Posterior cingulate gyrus (tissue), 11 donors: ENCODE data around the gene CARHSP1.
A peak's percentile ranks its signal among the peaks of the same experiment; 100 is the strongest.

Source experiments
- DNase-seq, 10 donors: peaks; one replicate each; pipeline versions ENCODE4 v3.0.0 to v3.0.0-alpha.2; 2020 to 2021; ENCODE audit warnings: mixed read lengths in 3 of 10
- intact Hi-C: fragments of 100-400 bp; cut with DNase I; formaldehyde crosslinking; loops from one replicate; pipeline ENCODE4 v1.15.1; 2023

CARHSP1 gene

DNA sequence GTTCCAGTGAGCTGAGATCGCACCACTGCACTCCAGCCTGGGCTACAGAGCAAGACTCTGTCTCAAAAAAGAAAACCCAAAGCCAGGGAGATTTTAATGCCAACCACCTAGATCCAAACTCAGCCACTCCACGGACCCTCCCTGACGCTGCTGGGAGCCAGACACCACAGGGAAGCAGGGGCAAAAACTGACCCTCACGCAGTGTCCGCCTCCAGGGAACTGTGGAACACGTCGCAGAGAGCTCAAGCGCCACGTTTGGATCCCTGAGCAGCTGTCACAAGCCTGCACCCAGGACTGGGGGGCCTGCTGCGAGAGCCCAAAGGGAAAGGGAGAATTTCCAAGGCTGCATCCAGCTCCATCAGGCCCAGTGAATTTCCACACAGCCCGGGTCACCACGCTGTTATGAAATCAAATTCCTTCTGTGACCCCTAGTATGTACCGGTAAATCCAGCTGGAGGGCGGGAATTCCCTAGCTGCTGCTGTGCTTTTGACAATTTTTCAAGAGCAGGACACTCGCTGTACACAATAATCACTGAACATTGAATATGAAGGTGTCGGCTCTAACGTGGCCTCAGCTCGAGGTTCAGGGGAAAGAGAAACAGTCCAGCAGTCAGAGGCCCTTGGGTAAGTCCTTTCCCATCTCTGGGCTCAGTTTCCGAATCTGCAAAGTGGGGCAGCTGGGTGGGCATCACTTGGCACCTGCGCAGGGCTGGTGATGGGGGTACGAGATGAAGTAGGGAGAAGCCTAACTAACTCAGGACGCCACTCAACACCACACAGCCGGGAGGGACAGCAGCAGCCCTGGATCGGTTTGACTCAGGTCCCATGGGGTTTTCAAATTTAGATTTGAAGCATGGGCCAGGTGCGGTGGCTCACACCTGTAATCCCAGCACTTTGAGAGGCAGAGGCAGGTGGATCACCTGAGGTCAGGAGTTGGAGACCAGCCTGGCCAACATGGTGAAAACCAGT lies 8.6 kb downstream of the CARHSP1 start:
- intact Hi-C loops: loop anchor here (5.0 kb wide), 1 partner anchor 63 kb away; the partner anchor contains the start of genes PMM2 and TMEM186
- peak in 4 of 10 donors; percentile 23 to 80 (median 68) for DNase-seq

DNA sequence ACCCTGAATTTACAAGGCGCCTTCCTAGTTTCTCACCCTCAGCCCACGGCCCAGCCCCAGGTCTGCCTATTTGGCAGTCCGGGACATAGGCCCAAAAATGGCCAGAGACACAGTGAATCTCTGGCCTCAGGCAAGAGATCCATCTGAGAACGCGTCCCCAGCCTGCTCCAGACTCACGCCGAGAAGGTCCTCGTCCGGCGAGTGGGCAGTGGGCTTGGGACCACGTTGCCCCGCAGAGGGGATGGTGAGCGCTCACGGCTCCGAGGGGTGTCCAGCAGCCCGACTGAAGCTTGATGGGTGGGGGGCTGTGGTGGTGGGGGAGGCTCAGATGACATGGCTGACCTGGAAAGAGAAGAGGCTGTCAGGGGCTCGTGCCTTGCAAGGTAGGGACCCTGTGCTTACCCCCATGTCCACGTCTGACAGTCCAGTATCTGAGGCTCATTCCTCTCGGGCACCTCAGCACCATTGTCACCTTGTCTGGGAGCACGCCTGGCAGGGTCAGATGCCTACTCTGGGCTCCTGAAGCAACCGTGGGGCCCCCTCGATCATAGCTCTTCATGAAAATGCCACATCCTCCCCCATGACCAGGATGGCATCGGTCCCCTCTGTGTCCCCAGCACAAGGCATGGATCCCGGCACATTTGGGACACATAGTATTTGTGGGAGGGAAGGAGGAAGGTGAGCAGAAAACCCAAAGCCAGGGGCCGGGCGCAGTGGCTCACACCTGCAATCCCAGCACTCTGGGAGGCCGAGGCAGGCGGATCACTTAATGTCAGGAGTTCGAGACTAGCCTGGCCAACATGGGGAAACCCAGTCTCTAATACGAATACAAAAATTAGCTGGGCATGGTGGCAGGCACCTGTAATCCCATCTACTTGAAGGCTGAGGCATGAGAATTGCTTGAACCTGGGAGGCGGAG lies 9.6 kb downstream of the CARHSP1 start:
- DNase-seq: peak in 4 of 10 donors; percentile 24 to 76 (median 57)
- intact Hi-C loops: no loop called here

DNA sequence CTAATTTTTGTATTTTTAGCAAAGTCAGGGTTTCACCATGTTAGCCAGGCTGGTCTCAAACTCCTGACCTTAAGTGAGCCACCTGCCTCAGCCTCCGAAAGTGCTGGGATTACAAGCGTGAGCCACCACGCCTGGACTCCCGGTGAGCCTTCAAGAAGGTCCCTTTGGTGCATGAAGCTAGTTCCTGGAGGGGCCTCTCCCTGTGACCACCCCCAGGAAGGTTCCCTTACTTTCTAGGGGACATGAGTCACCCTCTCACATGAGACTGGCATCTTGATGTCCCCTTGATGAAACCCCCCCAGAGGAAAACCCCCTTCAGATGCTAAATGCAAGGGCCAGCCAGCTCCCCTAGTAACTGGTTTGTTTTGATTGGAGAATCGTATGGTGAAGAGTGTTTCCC lies 12.8 kb downstream of the CARHSP1 start:
- peak in 2 of 10 donors; percentile 33 to 45 for DNase-seq

DNA sequence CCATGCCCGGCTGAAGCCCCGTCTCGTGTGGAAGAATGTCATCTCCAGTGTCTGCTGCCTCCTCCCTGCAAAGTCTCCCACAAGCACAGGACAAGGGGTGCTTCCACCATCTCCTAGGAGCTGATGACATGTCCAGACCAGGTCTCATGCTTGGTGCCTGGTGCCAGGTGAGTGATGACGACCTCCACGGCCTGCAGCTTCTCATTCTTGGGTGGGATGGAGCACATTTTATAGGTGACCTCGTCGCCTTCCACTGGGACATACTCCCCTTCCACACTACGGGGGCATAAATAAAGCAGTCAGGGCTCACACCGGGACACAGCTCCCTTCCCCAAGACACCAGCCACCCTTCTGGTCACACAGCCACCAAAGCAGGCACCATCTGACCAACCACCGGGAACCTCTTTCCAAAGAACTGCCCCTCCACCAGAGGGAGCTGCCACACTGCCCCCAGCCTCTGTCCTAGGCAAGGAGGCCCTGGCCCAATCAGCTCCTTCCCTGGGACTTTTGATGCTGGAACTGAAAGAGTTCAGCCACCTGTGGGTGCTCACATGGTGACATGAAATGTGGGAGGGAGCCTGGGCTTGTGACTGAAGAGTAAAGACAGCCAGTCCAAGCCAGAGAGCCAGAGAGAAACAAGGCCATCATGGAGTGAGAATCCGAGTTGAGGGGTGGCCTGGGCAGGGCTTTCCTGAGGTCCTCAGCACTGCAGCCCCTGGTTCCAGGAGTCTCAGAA lies 13.6 kb downstream of the CARHSP1 start:
- intact Hi-C loops: no loop called here
- DNase-seq: peak in 3 of 10 donors; percentile 33 to 51 (median 50)

More for the DNA sequence above, 12.8 kb downstream of the CARHSP1 start:
- intact Hi-C loops: no loop called here

DNA sequence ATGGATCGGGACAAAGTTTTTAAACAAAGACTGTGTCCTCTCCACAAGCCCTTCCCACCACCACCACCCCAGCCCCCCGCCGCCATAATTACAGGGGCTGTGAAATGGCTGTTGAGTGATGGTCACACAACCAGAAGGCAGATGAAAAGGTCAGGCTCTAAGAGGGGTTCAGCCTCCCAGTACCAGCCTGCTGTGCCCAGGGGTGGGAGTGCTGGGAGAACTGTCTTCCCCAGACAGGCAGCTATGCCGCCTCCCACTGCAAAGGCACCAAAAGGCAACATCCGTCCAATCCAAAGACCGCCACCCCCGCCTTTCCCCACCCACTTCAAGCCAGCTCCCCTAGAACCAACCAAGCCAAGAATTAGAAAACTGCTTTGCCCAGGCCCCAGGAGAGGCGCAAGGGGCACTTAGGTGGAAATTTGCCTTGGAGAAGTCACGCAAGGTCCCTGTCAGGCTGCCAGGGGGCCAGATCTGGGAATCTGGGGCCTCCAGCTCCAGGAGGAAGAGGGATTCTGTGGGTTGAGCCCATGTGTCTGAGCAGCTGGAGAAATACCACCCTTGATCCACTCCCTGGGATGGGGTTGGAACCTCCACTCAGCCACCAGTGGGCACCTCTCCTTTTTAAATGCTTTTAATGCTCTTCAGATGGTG lies 14.4 kb downstream of the CARHSP1 start:
- peak in 2 of 10 donors; percentile 53 to 57 for DNase-seq
- intact Hi-C loops: no loop called here

DNA sequence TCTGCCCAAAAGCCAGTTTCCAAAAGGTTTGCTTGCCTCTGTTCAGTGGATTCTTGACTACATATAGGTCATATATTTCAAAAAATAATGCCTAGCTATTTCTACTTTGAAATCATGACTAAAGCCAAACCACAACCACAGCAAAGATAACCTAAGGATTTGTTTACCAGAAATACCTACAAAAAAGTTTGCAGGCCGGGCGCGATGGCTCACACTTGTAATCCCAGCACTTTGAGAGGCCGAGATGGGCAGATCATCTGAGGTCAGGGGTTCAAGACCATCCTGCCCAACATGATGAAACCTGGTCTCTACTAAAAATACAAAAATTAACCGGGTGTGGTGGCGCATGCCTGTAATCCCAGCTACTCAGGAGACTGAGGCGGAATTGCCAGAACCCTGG lies 15.2 kb downstream of the CARHSP1 start:
- DNase-seq: peak in 2 of 10 donors; percentile 32 to 52
- intact Hi-C loops: no loop called here

DNA sequence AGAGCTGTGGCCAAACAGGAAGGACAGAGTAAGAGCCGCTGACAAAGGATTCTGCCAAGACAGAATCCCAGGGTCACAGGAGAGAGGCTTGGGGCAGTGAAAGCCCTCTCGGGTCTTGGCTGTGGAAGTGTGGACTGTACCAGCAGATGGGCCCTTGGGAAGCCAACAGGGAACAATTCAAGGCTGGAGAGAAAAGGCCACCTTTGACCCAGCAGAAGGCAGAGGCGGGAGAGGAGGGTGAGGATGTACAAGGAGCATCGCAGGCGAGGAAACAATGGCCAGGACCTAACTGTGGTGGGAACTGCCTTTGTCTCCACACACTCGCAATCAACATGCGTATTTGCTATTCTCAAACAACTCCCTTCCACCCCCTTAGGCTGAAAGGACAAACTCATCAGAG lies 15.7 kb downstream of the CARHSP1 start:
- peak in 1 of 10 donors; percentile 59 for DNase-seq
- intact Hi-C loops: no loop called here

DNA sequence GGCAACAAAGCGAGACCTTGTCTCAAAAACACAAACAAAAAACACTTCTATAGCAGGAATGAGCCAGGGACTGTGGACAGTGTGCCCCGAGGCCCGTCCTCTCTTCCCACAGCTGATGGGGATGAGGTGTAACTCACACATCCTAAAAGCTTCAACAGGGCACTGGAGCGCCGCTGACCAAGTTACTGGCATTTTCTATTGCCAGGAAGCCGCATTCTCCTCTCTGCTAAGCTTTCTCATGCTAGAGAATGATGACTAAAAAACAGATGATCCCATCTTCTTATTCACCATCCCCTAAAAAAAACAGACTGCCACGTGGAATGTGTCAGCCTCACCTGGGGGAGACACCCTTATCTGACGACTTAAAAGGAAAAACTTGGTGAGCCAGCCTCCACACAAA lies 16.3 kb downstream of the CARHSP1 start:
- DNase-seq: peak in 2 of 10 donors; percentile 52 to 57
- intact Hi-C loops: no loop called here

DNA sequence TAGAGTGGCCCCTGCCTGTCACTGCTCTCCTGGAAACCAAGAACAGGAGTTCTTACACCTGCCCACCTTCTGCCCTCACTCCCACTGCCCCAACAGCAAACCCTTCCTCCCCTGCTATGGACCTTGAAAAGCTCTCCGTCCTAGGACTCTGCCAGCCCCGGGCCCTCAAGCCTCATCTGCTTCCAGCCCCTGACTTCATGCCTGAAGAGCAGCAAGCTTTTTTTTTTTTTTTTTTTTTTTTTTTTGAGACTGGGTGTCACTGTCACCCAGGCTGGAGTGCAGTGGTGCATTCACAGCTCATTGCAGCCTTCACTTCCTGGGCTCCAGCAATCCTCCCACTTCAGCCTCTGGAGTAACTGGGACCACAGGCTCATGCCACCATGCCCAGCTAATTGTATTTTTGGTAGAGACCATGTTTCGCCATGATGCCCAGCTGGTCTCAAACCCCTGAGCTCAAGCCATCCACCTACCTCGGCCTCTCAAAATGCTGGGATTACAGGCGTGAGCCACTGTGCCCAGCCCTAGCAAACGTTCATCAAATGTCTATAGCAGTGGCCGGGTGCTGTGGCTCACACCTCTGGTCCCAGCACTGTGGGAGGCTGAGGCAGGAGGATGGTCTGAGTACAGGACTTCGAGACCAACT lies 16.9 kb downstream of the CARHSP1 start:
- intact Hi-C loops: no loop called here
- DNase-seq: peak in 3 of 10 donors; percentile 41 to 72 (median 45)

DNA sequence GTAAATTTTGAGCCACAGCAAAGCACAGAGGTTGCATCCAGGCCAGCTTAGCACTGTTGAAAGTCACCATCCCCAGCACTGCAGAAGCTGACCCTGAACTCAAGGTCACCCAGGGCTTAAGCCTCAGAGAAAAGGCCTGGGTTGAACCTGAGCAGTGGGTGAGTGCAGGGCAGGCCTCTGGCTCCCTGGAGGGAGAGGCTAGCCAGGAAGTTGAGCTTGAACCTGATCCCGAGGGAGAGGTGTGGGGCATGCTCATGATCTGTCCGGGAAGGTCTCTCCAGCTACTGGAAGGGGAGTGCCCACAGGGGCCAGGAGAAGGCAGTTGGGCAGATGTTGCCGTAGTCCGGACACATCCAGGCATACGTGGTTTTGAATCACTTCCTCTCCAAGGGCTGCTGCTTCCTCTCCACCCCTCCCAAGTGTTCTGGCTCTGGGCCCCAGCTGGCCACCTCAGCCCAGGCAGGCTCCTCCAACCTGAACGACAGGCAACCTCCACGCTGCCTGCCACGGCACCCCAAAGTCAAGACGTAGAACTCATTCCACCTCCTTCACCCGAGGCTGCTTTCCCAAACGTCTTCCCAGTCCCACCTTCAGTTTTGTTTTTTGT lies 18.4 kb downstream of the CARHSP1 start:
- intact Hi-C loops: no loop called here

DNA sequence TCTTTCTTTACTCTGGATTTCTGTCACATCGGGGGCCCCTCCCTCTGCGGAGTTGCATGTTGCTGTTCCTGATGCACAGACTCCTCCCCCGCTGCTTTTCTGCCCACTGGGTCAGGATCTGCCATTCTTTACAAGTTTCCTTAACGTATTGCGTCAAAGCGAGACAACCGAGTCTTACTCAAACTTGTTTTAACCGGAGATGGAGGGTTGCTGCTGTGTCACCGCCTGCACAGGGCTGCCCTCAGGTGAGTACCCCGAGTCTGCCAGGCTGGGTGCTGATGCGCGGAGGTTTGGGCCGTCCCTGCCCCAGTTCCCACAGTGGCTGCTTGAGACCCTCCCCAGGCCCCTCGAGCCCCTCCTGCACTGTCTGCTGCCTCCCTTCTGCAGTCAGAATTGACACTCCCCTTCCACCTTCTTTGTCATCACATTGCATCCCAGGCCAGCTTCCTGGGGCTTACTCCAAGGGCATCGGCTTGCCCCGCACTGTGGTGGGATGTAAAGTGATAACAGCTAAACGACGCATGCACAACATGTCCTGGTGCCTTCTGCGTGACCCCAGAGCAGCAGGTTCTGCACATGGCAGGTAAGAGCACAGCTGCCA lies 19.3 kb downstream of the CARHSP1 start:
- intact Hi-C loops: no loop called here
- DNase-seq: peak in 3 of 10 donors; percentile 22 to 59 (median 50)

More for the DNA sequence above, 18.4 kb downstream of the CARHSP1 start:
- DNase-seq: peak in 3 of 10 donors; percentile 59 to 72 (median 64)

DNA sequence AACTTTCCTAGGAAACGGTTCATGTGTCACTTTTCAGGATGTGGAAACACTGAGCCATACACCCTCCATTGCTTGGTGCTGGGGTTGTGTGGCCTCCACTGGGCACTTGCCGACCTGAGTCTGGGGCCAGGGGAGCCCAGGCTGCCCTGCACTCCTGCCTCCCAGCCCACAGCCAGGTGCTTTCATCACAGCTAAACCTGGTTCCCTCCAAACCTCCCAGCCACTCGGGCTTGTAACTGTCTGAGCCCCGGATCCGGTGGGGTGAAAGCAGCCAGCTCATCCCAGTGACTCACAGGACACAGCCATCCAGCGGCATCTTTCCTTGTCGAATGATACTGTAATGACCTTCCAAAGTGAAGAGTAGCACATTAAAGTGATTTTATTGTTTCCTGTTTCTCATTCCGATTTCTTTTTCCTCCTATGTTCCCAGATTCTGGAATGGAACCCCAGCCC lies 19.8 kb downstream of the CARHSP1 start:
- peak in 2 of 10 donors; percentile 25 to 51 for DNase-seq
- intact Hi-C loops: no loop called here

DNA sequence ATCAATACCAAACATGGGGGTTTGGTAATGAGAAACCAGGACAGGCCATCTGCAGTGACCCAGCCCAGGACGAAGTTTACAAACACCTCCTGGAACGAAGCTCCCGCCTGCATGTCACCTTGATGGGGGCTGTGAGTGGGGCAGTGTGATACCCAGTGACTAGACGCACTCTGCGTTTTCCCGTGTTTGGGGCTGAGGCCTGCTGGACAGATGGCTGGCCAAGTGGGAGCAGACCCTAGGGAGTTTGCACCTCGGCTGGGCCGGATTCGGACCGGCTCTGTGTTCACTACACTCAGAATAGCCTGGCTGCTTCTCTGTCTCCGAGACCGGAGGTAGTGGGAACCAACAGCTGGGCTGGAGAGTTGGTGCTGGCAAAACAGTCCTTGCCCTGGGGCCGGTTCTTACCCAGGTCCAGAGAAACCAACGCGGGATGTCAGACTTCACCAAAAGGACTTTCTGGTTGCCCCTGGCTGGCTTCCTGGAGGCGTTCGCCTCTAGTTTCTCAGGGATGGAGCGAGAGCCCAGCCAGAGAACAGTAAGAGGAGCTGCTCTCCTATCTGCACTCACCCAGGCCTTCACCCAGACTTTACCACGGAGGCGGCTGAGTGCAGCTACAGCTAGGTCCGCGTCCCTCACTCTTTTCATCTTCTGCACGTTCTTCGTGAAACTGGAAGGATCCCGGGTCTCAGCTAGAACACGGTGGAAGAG lies 20.4 kb downstream of the CARHSP1 start:
- intact Hi-C loops: no loop called here
- DNase-seq: peak in 3 of 10 donors; percentile 68 to 84 (median 70)

DNA sequence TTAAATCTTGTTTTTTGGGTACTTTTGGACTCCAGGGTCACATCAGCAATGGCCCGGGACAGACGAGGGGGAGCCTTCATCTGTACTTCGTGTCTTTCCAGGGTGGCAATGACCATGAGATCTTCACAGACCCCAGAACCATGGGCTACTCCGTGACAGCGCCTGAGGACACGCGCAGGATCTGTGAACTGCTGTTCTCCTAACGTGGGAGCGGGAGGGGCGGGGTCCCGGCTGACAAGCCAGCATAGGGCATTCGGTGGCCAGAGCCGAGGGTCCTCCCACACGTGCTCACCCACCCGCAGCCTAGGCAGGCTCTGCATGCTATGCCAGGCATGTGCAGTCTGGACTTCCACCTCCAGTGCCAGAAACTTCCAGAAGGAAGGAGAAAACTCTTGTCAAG lies 21.2 kb downstream of the CARHSP1 start:
- DNase-seq: peak in 3 of 10 donors; percentile 55 to 75 (median 66)

DNA sequence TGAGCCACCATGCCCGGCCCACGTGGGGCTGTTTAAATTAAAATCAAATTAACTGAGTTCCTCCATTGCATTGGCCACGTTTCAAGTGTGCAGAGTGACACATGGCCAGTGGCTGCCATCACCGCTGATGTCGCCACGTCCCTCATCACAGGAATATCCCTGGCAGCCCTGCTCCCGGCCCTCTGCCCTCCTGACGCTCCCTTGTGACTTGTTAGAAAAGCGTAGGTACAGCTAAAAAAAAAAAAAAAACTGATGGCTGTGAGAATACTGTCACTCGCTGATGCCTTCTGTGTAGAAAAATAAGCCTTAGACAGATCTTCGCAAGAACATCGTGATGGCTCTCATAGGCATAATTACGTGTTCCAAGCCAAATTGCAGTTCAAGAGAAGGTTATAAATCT lies 21.7 kb downstream of the CARHSP1 start:
- intact Hi-C loops: no loop called here
- peak in 2 of 10 donors; percentile 37 to 39 for DNase-seq

More for the DNA sequence above, 21.2 kb downstream of the CARHSP1 start:
- intact Hi-C loops: no loop called here

DNA sequence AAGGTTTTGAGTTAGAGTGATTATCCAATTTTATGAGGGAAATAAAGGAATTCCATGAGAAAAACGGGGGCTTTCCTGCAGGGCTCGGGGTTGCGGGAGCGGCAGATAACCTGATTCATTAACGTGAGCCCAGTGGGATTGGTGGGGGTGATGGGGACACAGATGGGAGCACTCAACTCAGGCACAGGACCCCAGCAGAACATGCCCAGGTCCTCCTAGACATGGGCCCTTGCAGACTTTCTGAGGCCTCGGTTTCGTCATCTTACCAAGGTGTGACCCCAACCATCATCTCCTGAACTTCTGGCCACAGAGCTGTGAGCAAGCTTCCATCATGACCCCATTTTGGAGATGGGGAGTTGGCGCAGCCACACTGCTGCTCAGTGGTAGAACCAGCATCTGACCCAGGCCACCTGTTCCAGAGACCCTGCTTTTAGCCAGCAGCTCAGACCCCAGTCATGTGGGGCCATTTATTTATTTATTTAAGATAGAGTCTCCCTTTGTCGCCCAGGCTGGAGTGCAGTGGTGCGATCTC lies 22.3 kb downstream of the CARHSP1 start:
- DNase-seq: peak in 2 of 10 donors; percentile 36 to 56
- intact Hi-C loops: no loop called here

DNA sequence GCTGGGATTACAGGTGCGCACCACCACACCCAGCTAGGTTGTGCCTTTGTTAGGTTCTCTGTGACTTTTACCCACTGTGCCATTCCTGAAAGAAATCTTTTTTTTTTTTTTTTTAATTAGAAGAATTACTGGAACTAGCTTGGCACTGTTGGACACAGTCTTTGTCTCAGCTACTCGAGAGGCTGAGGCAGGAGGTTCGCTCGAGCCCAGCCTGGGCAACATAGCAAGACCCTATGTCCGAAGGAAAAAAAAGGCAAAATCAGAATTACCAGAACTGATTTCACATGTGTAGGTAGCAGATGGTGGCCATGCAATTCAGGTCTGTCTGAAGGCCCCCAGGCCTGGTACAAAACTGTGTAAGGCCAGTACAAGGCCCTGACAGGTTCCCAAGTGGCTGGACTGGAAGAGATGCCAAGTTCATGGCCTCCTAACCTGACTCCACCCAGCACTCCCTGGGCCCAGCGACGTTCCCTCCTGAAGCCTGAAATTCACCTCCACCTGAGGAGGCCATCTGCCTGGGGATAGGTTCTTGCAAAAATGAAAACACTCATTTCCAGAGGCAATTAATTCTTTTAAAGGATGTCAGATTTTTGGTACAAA lies 23.0 kb downstream of the CARHSP1 start:
- peak in 2 of 10 donors; percentile 26 to 71 for DNase-seq
- intact Hi-C loops: no loop called here
